Liver (tissue), 9 donors: Measurements from ENCODE around the gene MAP4K2. TPM values are rescaled to one million over a fixed set of nuclear protein-coding genes. Genes with fewer than 3 reads are reported as not detected.

ENCODE experiments used
- DNase-seq: peaks from one replicate; pipeline ENCODE4 v3.0.0-alpha.2; 2017; ENCODE audit warnings: low spot score
- H3K27ac ChIP-seq, 2 donors: one replicate each; pipeline ENCODE4 v1.7.0; 2013; ENCODE audit warnings: inconsistent platforms in 2 of 2, low read length in 2 of 2, control low read depth in 1 of 2, low read depth in 1 of 2, mild to moderate bottlenecking in 1 of 2
- H3K27me3 ChIP-seq, 4 donors: one replicate each; pipeline versions ENCODE4 v1.6.1 to v1.7.0; 2013; ENCODE audit warnings: low read length in 3 of 4, inconsistent platforms in 1 of 4, mild to moderate bottlenecking in 1 of 4, moderate library complexity in 1 of 4; ENCODE audit not compliant: control insufficient read depth in 4 of 4, insufficient read depth in 4 of 4
- H3K36me3 ChIP-seq, 4 donors: one replicate each; pipeline versions ENCODE4 v1.6.1 to v1.7.0; 2013; ENCODE audit warnings: low read length in 3 of 4, mild to moderate bottlenecking in 3 of 4, low read depth in 1 of 4, moderate library complexity in 1 of 4; ENCODE audit not compliant: control insufficient read depth in 4 of 4, insufficient read depth in 3 of 4
- H3K4me1 ChIP-seq, 4 donors: one replicate each; pipeline versions ENCODE4 v1.6.1 to v1.7.0; 2013; ENCODE audit warnings: low read length in 3 of 4, mild to moderate bottlenecking in 3 of 4, moderate library complexity in 1 of 4; ENCODE audit not compliant: control insufficient read depth in 4 of 4, insufficient read depth in 4 of 4
- H3K4me3 ChIP-seq, 3 donors: one replicate each; pipeline versions ENCODE4 v1.6.1 to v1.7.0; 2013; ENCODE audit warnings: low read length in 3 of 3, control low read depth in 1 of 3, low read depth in 1 of 3, mild to moderate bottlenecking in 1 of 3
- H3K9ac ChIP-seq, 2 donors: one replicate each; pipeline ENCODE4 v1.7.0; 2013; ENCODE audit warnings: low read length in 2 of 2, mild to moderate bottlenecking in 2 of 2, moderate library complexity in 2 of 2, control low read depth in 1 of 2, low read depth in 1 of 2
- H3K9me3 ChIP-seq, 4 donors: one replicate each; pipeline versions ENCODE4 v1.6.1 to v1.7.0; 2013; ENCODE audit warnings: low read length in 3 of 4; ENCODE audit not compliant: control insufficient read depth in 4 of 4
- ATF3 ChIP-seq: IDR thresholded peaks from 2 replicates; pipeline ENCODE4 v1.6.1; 2016; ENCODE audit warnings: antibody characterized with exemption
- CTCF ChIP-seq: fragments of 150-350 bp; IDR thresholded peaks from 2 replicates; pipeline ENCODE4 v1.5.1; 2017; ENCODE audit warnings: improper control_type of control experiment, low read depth, low read length; ENCODE audit not compliant: missing input control
- EGR1 ChIP-seq, 2 donors: IDR thresholded peaks; 2 replicates each; pipeline ENCODE4 v1.6.1; 2016 to 2018; ENCODE audit warnings: antibody characterized with exemption in 2 of 2, low read depth in 2 of 2
- FOXA2 ChIP-seq: IDR thresholded peaks from 2 replicates; pipeline ENCODE4 v1.6.1; 2016; ENCODE audit warnings: antibody characterized with exemption
- GABPA ChIP-seq, 2 donors: IDR thresholded peaks in 1 of 2; conservative IDR thresholded peaks in 1 of 2; 2 replicates each; pipeline ENCODE4 v1.6.1; 2016; ENCODE audit warnings: antibody characterized with exemption in 2 of 2, mild to moderate bottlenecking in 1 of 2, moderate library complexity in 1 of 2
- HNF4A ChIP-seq, 2 donors: conservative IDR thresholded peaks; 2 replicates each; pipeline ENCODE4 v1.6.1; 2016; ENCODE audit warnings: antibody characterized with exemption in 2 of 2, mild to moderate bottlenecking in 2 of 2
- HNF4G ChIP-seq: IDR thresholded peaks from 2 replicates; pipeline ENCODE4 v1.6.1; 2016; ENCODE audit warnings: antibody characterized with exemption
- JUND ChIP-seq, 2 donors: IDR thresholded peaks; 2 replicates each; pipeline ENCODE4 v1.6.1; 2016; ENCODE audit warnings: antibody characterized with exemption in 2 of 2
- MAX ChIP-seq: IDR thresholded peaks from 2 replicates; pipeline ENCODE4 v1.6.1; 2016; ENCODE audit warnings: antibody characterized with exemption
- NR2F2 ChIP-seq: IDR thresholded peaks from 2 replicates; pipeline ENCODE4 v1.6.1; 2016; ENCODE audit warnings: antibody characterized with exemption
- RAD21 ChIP-seq, 2 donors: IDR thresholded peaks; 2 replicates each; pipeline ENCODE4 v1.6.1; 2016; ENCODE audit warnings: antibody characterized with exemption in 2 of 2, mild to moderate bottlenecking in 2 of 2
- REST ChIP-seq: IDR thresholded peaks from 2 replicates; pipeline ENCODE4 v1.6.1; 2016; ENCODE audit warnings: antibody characterized with exemption, mild to moderate bottlenecking
- RXRA ChIP-seq, 2 donors: IDR thresholded peaks; 2 replicates each; pipeline ENCODE4 v1.6.1; 2017 to 2018; ENCODE audit warnings: antibody characterized with exemption in 2 of 2, mild to moderate bottlenecking in 1 of 2
- SP1 ChIP-seq: IDR thresholded peaks from 2 replicates; pipeline ENCODE4 v1.6.1; 2018; ENCODE audit warnings: antibody characterized with exemption, mild to moderate bottlenecking
- TAF1 ChIP-seq: conservative IDR thresholded peaks from 2 replicates; pipeline ENCODE4 v1.6.1; 2016; ENCODE audit warnings: antibody characterized with exemption, mild to moderate bottlenecking
- YY1 ChIP-seq: IDR thresholded peaks from 2 replicates; pipeline ENCODE4 v1.6.1; 2016; ENCODE audit warnings: antibody characterized with exemption, mild to moderate bottlenecking
- ZBTB33 ChIP-seq: IDR thresholded peaks from 2 replicates; pipeline ENCODE4 v1.6.1; 2016; ENCODE audit warnings: antibody characterized with exemption
- WGBS: extraction: QIAGEN DNeasy Blood & Tissue Kit; methylation state at CpG from one replicate; pipeline ENCODE4 v1.1.7; 2013; 5-methylcytosine and 5-hydroxymethylcytosine counted together
- polyA plus RNA-seq, 2 donors: library from polyadenylated mRNA; stranded (reverse) in 1 of 2; unstranded in 1 of 2; fragments of 200-250 nt in 1 of 2; fragments of >200 nt in 1 of 2; fragmentation: Nextera tagmentation in 1 of 2; extraction: Ambion mirVana in 1 of 2; gene quantifications; one replicate each; pipeline versions ENCODE4 v1.2.1 to v1.2.3, GENCODE V29; 2013 to 2015
- total RNA-seq, 2 donors: library from RNA; depleted of rRNA; stranded (reverse); fragments of >200 nt; gene quantifications; one replicate each; pipeline ENCODE4 v1.2.3, GENCODE V29; 2014
- donor health status: healthy.
- donor health status: healthy.
- donor health status: healthy.
- donor health status: healthy.
- donor health status: healthy.

The MAP4K2 gene
- total and polyA plus RNA-seq, 4 donors: 2.1 to 6.9 (median 3.5) TPM

- no peak overlapping the region for H3K27ac ChIP-seq
- H3K4me1 ChIP-seq: no peaks in the 10 kb centered on the region
- WGBS: 84% methylated on average over 19 of the region's 19 CpGs
- no peaks in the 10 kb centered on the region for H3K27me3 ChIP-seq
- H3K9me3 ChIP-seq: no peaks in the 10 kb centered on the region
- no peak overlapping the region for H3K4me3 ChIP-seq
- peaks cover 0 to 6% (median under 1%) of the 10 kb centered on the region in 4 donors for H3K36me3 ChIP-seq
- no peak for DNase-seq
- no peak overlapping the region for H3K9ac ChIP-seq
- TF ChIP-seq JUND (IDR thresholded peaks at IDR 0.05) (no peak), HNF4A (conservative IDR thresholded peaks at IDR 0.05) (no peak), GABPA (IDR thresholded peaks at IDR 0.05 in 1 of 2, conservative IDR thresholded peaks at IDR 0.05 in 1 of 2) (no peak), RXRA (IDR thresholded peaks at IDR 0.05) (no peak), HNF4G (no peak), RAD21 (IDR thresholded peaks at IDR 0.05) (no peak), YY1 (no peak), FOXA2 (no peak), NR2F2 (no peak), ATF3 (no peak), TAF1 (no peak), MAX (no peak), ZBTB33 (no peak), SP1 (no peak)
Observed at GRCh38 chr11:64796047-64796756, 6.8 kb downstream of the MAP4K2 start.

GRCh38 chr11:64794526-64794925, 8.5 kb downstream of the MAP4K2 start:
- 96% methylated on average over 10 of the region's 10 CpGs for WGBS
- Histone ChIP-seq H3K27ac (no peak overlapping the region), H3K9me3 (no peaks in the 10 kb centered on the region), H3K4me3 (no peak overlapping the region), H3K36me3 (peaks cover 0 to 9% (median 2%) of the 10 kb centered on the region in 4 donors), H3K9ac (no peak overlapping the region), H3K27me3 (no peaks in the 10 kb centered on the region), H3K4me1 (no peaks in the 10 kb centered on the region)
- TF ChIP-seq HNF4G (no peak), FOXA2 (no peak), NR2F2 (no peak), EGR1 (IDR thresholded peaks at IDR 0.05; ENCODE audit: low read depth in 2 of 2) (no peak), RAD21 (IDR thresholded peaks at IDR 0.05) (no peak), YY1 (no peak), ZBTB33 (no peak), SP1 (no peak), GABPA (IDR thresholded peaks at IDR 0.05 in 1 of 2, conservative IDR thresholded peaks at IDR 0.05 in 1 of 2) (no peak), JUND (IDR thresholded peaks at IDR 0.05) (no peak), REST (no peak), CTCF (no peak)
- DNase-seq: no peak
